ENCODE measurements around the gene BCAR3.

Gene BCAR3

GRCh38 chr1:93635614-93636543, 45.8 kb downstream of the BCAR3 start:
- DNase-seq, result no peak

DNA sequence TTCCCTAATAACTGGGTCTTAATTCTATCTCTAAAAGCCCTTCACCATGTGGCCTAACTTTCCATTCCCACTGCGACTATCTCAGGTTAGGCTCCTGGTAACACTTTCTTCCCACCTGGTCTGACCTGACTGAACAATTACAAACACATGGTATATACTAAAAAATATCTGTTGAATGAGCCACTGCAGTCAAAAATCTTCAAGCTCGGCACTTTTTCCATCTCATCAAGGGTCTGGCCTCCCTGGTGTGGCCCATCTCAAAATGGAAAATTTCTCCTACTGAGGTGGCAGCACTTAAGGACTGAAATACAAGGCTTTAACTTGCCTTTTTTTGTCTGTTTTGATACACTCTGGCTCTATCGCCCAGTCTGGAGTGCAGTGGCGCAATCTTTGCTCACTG, 48.3 kb downstream of the BCAR3 start:
- DNase-seq, result no peak

GRCh38 chr1:93631626-93632365, 49.8 kb downstream of the BCAR3 start:
- DNase-seq, result no peak

- DNase-seq, result no peak
Measured at GRCh38 chr1:93630168-93630567, 51.5 kb downstream of the BCAR3 start.

- DNase-seq, result peak; percentile 78
Measured at GRCh38 chr1:93629101-93630059, 52.3 kb downstream of the BCAR3 start.

- peak; percentile 44 for DNase-seq
Measured at GRCh38 chr1:93628681-93629080, 53.0 kb downstream of the BCAR3 start.

DNA sequence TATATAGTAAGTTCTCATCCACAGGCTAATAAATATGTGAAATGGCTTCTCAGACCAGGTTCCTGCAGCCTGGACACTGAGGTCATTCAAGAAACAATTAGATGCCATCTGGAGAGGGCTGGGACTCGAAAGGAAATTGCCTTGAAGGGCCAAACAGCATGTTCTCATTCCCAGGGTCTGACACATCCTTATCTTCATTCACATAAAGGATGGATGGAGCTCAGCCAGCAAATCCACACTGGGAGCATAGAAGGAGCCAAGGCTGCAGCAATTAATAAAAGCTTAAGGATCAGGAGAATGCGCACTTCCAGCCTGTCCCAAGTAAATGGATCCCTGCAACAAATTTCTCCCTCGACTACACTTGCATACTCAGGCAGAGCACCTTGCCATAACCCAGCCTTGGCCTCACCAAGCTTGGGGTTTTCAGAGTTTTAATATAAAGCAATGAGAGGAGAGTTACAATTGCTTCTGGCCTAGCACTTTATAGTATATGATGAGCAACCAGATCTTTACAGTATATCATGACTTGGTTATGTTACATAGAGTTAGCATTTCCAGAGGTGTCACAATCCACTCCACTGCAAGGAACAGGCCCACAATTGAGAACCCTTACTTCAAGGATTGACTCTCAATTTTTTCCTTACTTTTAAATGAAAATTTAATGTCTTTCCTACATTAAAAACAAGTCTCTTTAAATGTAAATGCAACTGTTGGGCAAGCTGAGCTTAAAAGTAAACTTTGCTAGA, 55.9 kb downstream of the BCAR3 start:
- peak; percentile 93 for DNase-seq

DNA sequence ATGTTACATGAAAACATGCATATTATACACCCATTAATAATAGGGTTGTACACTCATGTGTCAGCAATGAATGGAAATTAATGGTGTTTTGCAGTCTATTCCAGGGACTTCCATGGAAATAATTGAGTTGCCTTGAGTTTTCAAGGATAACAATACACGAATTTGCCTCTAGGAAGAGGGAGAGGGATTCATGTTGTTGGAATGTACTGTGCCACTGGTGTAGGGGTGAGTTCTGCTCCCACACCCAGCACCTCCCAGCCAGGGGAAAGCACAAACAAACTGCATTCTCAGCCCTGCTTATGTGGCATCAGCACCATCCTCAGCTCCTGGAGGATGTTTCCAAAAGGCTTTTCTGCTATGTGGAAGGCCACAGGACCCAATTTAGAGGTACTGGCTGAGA, 57.8 kb downstream of the BCAR3 start:
- DNase-seq, result peak; percentile 76

- no peak for DNase-seq
Measured at GRCh38 chr1:93623436-93623835, 58.2 kb downstream of the BCAR3 start.

DNA sequence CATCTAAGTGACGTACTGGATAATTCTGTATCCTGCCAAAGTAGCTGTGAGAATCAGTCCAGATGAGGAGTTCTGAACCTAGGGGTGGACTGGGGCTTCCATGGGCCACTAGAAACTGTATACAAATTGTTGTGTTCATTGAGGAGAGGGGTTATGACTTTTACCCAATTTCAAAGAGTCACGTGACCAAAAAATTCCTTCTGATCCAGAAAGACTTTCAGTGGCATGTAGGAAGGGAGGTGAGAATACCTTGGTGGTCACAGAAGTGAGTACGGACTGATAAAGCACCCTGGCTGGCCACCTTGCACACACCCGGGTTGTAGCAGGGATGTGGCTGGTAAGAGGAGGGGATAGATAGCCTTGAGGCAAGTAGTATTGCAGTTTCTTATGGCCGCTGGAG, 60.4 kb downstream of the BCAR3 start:
- no peak for DNase-seq

- DNase-seq, result no peak
Measured at GRCh38 chr1:93620841-93621210, 60.8 kb downstream of the BCAR3 start.

DNA sequence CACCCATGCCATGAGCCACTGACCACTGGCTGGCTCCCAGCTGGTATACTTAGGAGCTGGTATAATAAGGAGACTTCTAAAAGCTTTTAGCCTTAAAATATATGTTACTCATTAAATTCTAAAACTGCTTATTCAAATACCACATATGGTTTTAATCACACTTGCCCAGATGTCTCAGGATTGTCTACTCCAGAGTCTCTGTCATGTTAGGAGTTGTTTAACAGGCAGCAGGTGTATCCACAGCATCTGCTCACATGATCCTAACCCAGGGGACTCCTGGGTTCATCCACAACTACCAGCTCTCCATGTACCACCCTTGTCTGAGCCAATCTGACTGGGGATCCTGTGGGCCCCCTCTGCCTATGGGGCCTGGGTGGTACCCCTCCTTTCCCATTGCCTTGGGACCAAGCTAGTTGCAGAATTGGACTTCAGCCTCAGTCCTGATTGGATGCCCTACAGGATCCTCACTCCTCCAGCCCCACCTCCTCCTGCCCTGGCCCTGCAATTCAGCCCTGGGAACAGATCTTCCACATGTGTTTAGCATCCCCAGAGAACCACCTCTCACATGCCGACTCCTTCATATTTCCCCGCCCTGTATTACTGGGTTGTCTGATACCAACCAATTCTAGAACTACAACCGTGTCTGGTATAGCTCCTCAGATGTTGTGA, 61.3 kb downstream of the BCAR3 start:
- DNase-seq, result peak; percentile 77

DNA sequence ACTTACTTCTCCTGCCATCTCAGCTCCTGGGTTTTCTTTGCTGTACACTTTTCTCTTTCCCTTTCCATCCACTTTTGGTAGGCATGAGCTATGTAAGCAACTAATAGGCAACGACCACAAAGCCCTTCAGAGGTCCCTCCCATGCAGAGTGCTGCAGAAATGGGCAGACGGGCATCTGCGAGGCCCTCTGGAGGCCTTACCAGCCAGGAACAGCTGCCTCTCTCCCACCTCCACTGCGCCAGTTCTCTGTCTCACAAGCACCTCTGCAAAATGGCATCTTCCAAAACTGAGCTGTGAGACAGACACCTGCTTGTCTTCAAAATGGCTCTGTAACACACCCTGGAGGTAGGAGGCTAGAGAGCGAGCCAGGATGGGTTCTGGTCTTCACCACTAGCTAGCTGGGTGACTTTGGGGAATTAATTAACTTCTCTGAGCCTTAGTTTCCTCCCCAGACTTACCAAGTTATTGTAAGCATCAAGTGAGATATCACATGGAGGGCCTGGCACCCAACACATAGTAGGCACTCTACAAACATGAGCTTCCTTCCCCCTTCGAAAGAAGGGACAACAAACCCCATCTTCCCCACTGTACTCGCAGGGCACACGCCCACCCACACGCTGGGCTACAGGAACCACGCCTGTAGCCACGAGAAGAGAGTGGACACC, 62.0 kb downstream of the BCAR3 start:
- no peak for DNase-seq

DNA sequence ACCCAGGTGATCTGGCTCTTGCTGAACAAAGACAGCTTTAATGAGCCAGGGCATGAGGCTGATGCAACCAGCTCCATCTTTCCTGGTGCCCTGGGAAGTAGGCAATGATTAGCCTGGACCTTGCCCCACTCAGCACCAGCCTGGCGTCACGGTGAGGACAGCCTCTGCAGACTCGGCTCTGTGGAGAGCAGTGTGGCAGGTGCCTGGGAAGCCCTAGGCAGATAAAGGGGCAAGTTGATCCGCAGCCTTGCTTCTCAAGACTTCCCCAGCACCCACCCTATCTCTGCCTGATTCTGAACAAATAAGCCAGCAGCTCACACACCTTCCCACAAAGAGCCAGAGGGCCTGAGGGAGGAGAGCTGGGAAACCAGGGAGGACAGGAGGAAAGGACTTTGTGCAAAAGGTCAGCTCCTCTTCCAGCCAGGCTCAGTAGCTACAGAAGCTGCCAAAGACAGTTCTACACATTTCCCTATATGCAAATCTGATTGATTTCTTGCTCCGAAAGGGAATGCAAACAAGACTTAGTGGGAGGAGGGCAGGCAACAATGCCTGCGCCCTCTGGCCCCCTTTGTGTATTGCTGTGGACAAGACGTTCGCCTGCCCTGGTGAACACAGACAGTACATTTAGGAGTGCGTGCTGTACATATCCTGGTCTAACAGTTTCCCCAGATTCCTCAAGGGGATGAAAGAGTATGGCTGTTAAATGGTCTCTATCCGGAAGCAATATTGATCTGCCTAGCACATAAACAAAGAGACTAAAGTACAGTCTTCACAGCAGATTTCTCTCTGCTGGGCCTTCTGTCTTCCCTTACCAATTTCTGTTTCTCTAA, 63.8 kb downstream of the BCAR3 start:
- no peak for DNase-seq

- DNase-seq, result no peak
Measured at GRCh38 chr1:93616996-93617669, 64.5 kb downstream of the BCAR3 start.

DNA sequence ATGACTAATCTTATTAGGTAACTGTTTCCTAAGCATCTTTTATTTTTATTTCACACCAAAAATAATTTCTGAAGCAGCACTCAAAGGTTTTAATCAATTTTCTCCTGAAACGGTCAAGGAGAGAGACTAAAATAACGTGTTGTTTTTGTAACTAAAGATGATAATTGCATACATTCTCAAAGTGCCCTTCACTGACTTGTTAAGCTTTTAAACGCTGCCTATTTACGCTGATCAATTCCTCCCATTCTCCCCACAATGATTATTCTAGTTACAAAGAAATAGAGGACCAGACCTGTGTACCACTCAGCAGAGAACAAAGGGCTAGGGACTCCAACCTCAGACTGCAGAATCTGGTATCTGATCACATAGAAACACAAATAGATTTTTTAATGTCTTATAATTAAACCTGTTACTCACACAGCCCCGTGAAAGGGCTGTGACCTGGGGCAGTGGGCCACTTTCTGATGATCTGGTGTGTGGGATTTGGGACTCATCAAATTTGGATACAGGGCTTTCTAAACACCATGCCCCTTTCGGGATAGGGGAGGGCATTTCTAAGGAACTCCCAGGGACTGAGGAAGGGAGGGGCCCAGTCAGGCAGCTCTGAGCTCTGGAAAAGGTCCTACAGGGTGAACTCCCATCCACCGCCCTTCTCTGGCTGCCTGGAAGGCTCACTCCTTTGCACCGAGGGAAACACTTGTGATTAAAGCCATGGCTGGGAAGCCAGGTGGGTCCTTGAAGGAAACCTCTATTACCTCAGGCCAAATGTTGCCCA, 65.2 kb downstream of the BCAR3 start:
- DNase-seq, result no peak

- DNase-seq, result peak; percentile 97
Measured at GRCh38 chr1:93615582-93616150, 66.0 kb downstream of the BCAR3 start.

GRCh38 chr1:93614986-93615581, 66.6 kb downstream of the BCAR3 start:
- peak; percentile 98 for DNase-seq

Data from fibroblast of upper back skin (primary cell).